Retina (tissue), 1 donor: ENCODE results near the gene CAMTA1.

Experiments
- DNase-seq: peaks from one replicate; pipeline ENCODE4 v3.0.0-alpha.2; 2016

CAMTA1 gene

GRCh38 chr1:7617826-7618225 lies 832.6 kb downstream of the CAMTA1 start:
- DNase-seq = no peak

GRCh38 chr1:7620196-7620595 lies 834.9 kb downstream of the CAMTA1 start:
- DNase-seq = no peak

GRCh38 chr1:7621334-7622219 lies 836.3 kb downstream of the CAMTA1 start:
- no peak for DNase-seq

- DNase-seq = no peak
These were observed 838.6 kb downstream of the CAMTA1 start for GRCh38 chr1:7623842-7624241.

GRCh38 chr1:7624791-7625355 lies 839.6 kb downstream of the CAMTA1 start:
- DNase-seq = no peak

GRCh38 chr1:7625401-7625800 lies 840.1 kb downstream of the CAMTA1 start:
- DNase-seq = no peak

GRCh38 chr1:7628273-7628672 lies 843.0 kb downstream of the CAMTA1 start:
- no peak for DNase-seq

GRCh38 chr1:7629011-7629410 lies 843.8 kb downstream of the CAMTA1 start:
- DNase-seq = no peak

GRCh38 chr1:7629465-7630195 lies 844.4 kb downstream of the CAMTA1 start:
- DNase-seq = no peak

GRCh38 chr1:7630378-7630777 lies 845.1 kb downstream of the CAMTA1 start:
- no peak for DNase-seq

GRCh38 chr1:7632176-7632575 lies 846.9 kb downstream of the CAMTA1 start:
- DNase-seq = no peak

GRCh38 chr1:7632681-7633080 lies 847.4 kb downstream of the CAMTA1 start:
- no peak for DNase-seq

- no peak for DNase-seq
These were observed 848.4 kb downstream of the CAMTA1 start for GRCh38 chr1:7633506-7634245.

- DNase-seq = no peak
These were observed 849.4 kb downstream of the CAMTA1 start for GRCh38 chr1:7634546-7635240.

- no peak for DNase-seq
These were observed 851.7 kb downstream of the CAMTA1 start for GRCh38 chr1:7636795-7637526.

GRCh38 chr1:7638078-7638477 lies 852.8 kb downstream of the CAMTA1 start:
- no peak for DNase-seq

- no peak for DNase-seq
These were observed 854.3 kb downstream of the CAMTA1 start for GRCh38 chr1:7639435-7640131.

GRCh38 chr1:7640350-7640749 lies 855.1 kb downstream of the CAMTA1 start:
- DNase-seq = no peak

GRCh38 chr1:7640920-7641585 lies 855.8 kb downstream of the CAMTA1 start:
- DNase-seq = no peak
